Transverse colon (tissue), 4 donors: ENCODE results near the gene CREB3. TPM values are rescaled to one million over a fixed set of nuclear protein-coding genes. Genes with fewer than 3 reads are reported as not detected.

Source experiments
- DNase-seq: peaks from one replicate; pipeline ENCODE4 v3.0.0-alpha.2; 2019
- H3K27ac ChIP-seq, 4 donors: fragments of 200-600 bp; sonication (generic); 2 replicates each; pipeline ENCODE4 v1.5.1; 2016 to 2018; ENCODE audit warnings: inconsistent platforms in 4 of 4
- H3K27me3 ChIP-seq: fragments of 200-600 bp; sonication (generic); 2 replicates; pipeline ENCODE4 v1.5.1; 2017; ENCODE audit warnings: inconsistent platforms
- H3K36me3 ChIP-seq, 4 donors: fragments of 200-600 bp; sonication (generic); 2 replicates each; pipeline ENCODE4 v1.5.1; 2017 to 2019; ENCODE audit warnings: inconsistent platforms in 4 of 4
- H3K4me1 ChIP-seq, 4 donors: fragments of 200-600 bp; sonication (generic); 2 replicates each; pipeline ENCODE4 v1.5.1; 2017 to 2020; ENCODE audit warnings: inconsistent platforms in 4 of 4
- H3K4me3 ChIP-seq, 4 donors: fragments of 200-600 bp; sonication (generic); 1 replicate in 1 of 4; 2 replicates in 3 of 4; pipeline versions ENCODE4 v1.5.1 to v1.6.1; 2017 to 2019; ENCODE audit warnings: inconsistent platforms in 4 of 4
- H3K9me3 ChIP-seq, 2 donors: fragments of 200-600 bp; sonication (generic); 2 replicates each; pipeline ENCODE4 v1.5.1; 2017 to 2019; ENCODE audit warnings: inconsistent platforms in 2 of 2
- CTCF ChIP-seq, 5 experiments: fragments of 200-600 bp in 3 of 5; fragments of 450-650 bp in 2 of 5; sonication (generic) in 3 of 5; IDR thresholded peaks; 1 replicate in 2 of 5; 2 replicates in 3 of 5; pipeline ENCODE4 v1.5.1; 2016 to 2017; ENCODE audit warnings: antibody characterized with exemption in 5 of 5, inconsistent platforms in 3 of 5, mild to moderate bottlenecking in 2 of 5, moderate library complexity in 1 of 5
- EP300 ChIP-seq: sonication (generic); formaldehyde crosslinking; IDR thresholded peaks from one replicate; pipeline ENCODE4 v1.6.1; 2017; ENCODE audit warnings: antibody characterized with exemption, low read depth
- POLR2A ChIP-seq: fragments of 450-650 bp; IDR thresholded peaks from one replicate; pipeline ENCODE4 v1.6.1; 2016; ENCODE audit warnings: antibody characterized with exemption, mild to moderate bottlenecking, moderate library complexity
- POLR2AphosphoS5 ChIP-seq, 3 donors: sonication (generic); formaldehyde crosslinking; IDR thresholded peaks; one replicate each; pipeline ENCODE4 v1.6.1; 2016; ENCODE audit warnings: antibody characterized with exemption in 3 of 3
- WGBS, 2 donors: methylation state at CpG; one replicate each; pipeline ENCODE4 v1.1.5; 2018; ENCODE audit warnings: low coverage in 1 of 2; 5-methylcytosine and 5-hydroxymethylcytosine counted together
- in situ Hi-C, 4 donors: fragments of 200-750 bp; cut with MboI; loops; one replicate each; pipeline versions ENCODE4 v1.15.0 to v1.15.1; 2017; ENCODE audit warnings: low sequenced_read_pairs in 3 of 4, low pct_ligation_motif_present in 1 of 4, low pct_unique_long_range_greater_than_20kb in 1 of 4
- intact Hi-C: fragments of 100-400 bp; cut with DNase I; formaldehyde crosslinking; loops from one replicate; pipeline ENCODE4 v1.15.1; 2023; ENCODE audit warnings: low total_unique reads
- total RNA-seq, 4 donors: library from RNA; depleted of rRNA; stranded (reverse); fragments of >200 nt; gene quantifications; one replicate each; pipeline ENCODE4 v1.1.0, GENCODE V29; 2016

The CREB3 gene
- total RNA-seq, 4 donors from 2014 or later: 22.4 to 69.7 (median 45.5) TPM

GRCh38 chr9:35723908-35724307 is 8.6 kb upstream of the CREB3 start:
- peaks cover 24 to 34% (median 30%) of the 10 kb centered on the region in 4 donors for H3K4me1 ChIP-seq
- H3K27me3 ChIP-seq: no peaks in the 10 kb centered on the region
- in situ Hi-C loops: no loop called here
- intact Hi-C loops: no loop called here
- H3K9me3 ChIP-seq: no peaks in the 10 kb centered on the region
- H3K4me3 ChIP-seq: no peak overlapping the region
- WGBS, 2 donors: 96% methylated on average over 6 of the region's 8 CpGs; no CpG with 5 or more reads in 1 of the 2 donors
- DNase-seq: no peak
- no peak for TF ChIP-seq CTCF (IDR thresholded peaks at IDR 0.05)
- no peak for TF ChIP-seq POLR2AphosphoS5 (IDR thresholded peaks at IDR 0.05)
- no peak for TF ChIP-seq POLR2A
- TF ChIP-seq EP300: no peak
- H3K27ac ChIP-seq: no peak overlapping the region
- peaks cover 2 to 64% (median 34%) of the 10 kb centered on the region in 4 donors for H3K36me3 ChIP-seq

GRCh38 chr9:35725362-35725761 is 7.1 kb upstream of the CREB3 start:
- in situ Hi-C loops: no loop called here
- Histone ChIP-seq H3K36me3 (peaks cover 2 to 50% (median 26%) of the 10 kb centered on the region in 4 donors), H3K27me3 (no peaks in the 10 kb centered on the region), H3K27ac (peak overlapping the region; percentile 94 to 98 (median 97)), H3K4me1 (peaks cover 29 to 48% (median 44%) of the 10 kb centered on the region in 4 donors), H3K9me3 (no peaks in the 10 kb centered on the region), H3K4me3 (no peak overlapping the region)
- TF ChIP-seq POLR2A (no peak), EP300 (no peak), CTCF (IDR thresholded peaks at IDR 0.05) (no peak), POLR2AphosphoS5 (IDR thresholded peaks at IDR 0.05) (no peak)
- no peak for DNase-seq
- 80% methylated on average over 11 of the region's 11 CpGs; no CpG with 5 or more reads in 1 of the 2 donors for WGBS, 2 donors
- intact Hi-C loops: loop anchor here (5.0 kb wide), 1 partner anchor 68 kb away; the partner anchor contains the start of genes CCDC107 and RMRP

- peak overlapping the region; percentile 94 to 98 (median 97) for H3K27ac ChIP-seq
- H3K4me3 ChIP-seq: peak overlapping the region in 1 of 4 donors; percentile 83
- peak; percentile 49 for DNase-seq
- peaks cover 35 to 55% (median 54%) of the 10 kb centered on the region in 4 donors for H3K4me1 ChIP-seq
- TF ChIP-seq CTCF (IDR thresholded peaks at IDR 0.05) (no peak), POLR2AphosphoS5 (IDR thresholded peaks at IDR 0.05) (peak in 1 of 3 donors; percentile 16)
- intact Hi-C loops: loop anchor here (5.0 kb wide), 1 partner anchor 70 kb away; the partner anchor contains the start of genes CCDC107 and RMRP
- H3K9me3 ChIP-seq: no peaks in the 10 kb centered on the region
- in situ Hi-C loops: no loop called here
- 42 to 50% methylated on average over 1 to 3 of the region's 3 CpGs for WGBS, 2 donors
- H3K27me3 ChIP-seq: no peaks in the 10 kb centered on the region
- peaks cover 0 to 34% (median 19%) of the 10 kb centered on the region in 4 donors for H3K36me3 ChIP-seq
Observed at GRCh38 chr9:35726931-35727330, 5.5 kb upstream of the CREB3 start.

- intact Hi-C loops: loop anchor here (5.0 kb wide), 1 partner anchor 70 kb away; the partner anchor contains the start of genes CCDC107 and RMRP
- in situ Hi-C loops: no loop called here
- peak overlapping the region; percentile 94 to 98 (median 97) for H3K27ac ChIP-seq
- no peaks in the 10 kb centered on the region for H3K9me3 ChIP-seq
- no peak for DNase-seq
- H3K4me3 ChIP-seq: peak overlapping the region in 2 of 4 donors; percentile 74 to 83
- H3K27me3 ChIP-seq: no peaks in the 10 kb centered on the region
- H3K4me1 ChIP-seq: peaks cover 35 to 55% (median 54%) of the 10 kb centered on the region in 4 donors
- 39% methylated on average over 5 of the region's 5 CpGs; no CpG with 5 or more reads in 1 of the 2 donors for WGBS, 2 donors
- H3K36me3 ChIP-seq: peaks cover 0 to 28% (median 15%) of the 10 kb centered on the region in 4 donors
- no peak for TF ChIP-seq EP300
- no peak for TF ChIP-seq CTCF (IDR thresholded peaks at IDR 0.05)
- TF ChIP-seq POLR2AphosphoS5 (IDR thresholded peaks at IDR 0.05): no peak
- TF ChIP-seq POLR2A: no peak
Observed at GRCh38 chr9:35727676-35728040, 4.8 kb upstream of the CREB3 start.
